Astrocyte (in vitro differentiated cells and primary cell): ENCODE data around the gene HS2ST1. TPM values are rescaled to one million over a fixed set of nuclear protein-coding genes. Genes with fewer than 3 reads are reported as not detected.
A peak's percentile ranks its signal among the peaks of the same experiment; 100 is the strongest.

Source experiments
- DNase-seq: peaks from one replicate; pipeline ENCODE4 v3.0.0-alpha.2; 2010; ENCODE audit warnings: low read depth
- FAIRE-seq: peaks from 2 replicates; lab custom pipeline; 2011; peaks lifted over from hg19 to GRCh38; lab: Jason Lieb, UNC
- H2AFZ ChIP-seq: 2 replicates; pipeline ENCODE4 v1.6.0; 2012; ENCODE audit warnings: low read depth, low read length, inconsistent platforms
- H3K27ac ChIP-seq: 2 replicates; pipeline ENCODE4 v1.5.1; 2011; ENCODE audit warnings: low read depth, low read length, inconsistent platforms
- H3K27me3 ChIP-seq: 2 replicates; pipeline ENCODE4 v1.6.0; 2011; ENCODE audit warnings: low read length, inconsistent platforms; ENCODE audit not compliant: insufficient read depth
- H3K36me3 ChIP-seq: 2 replicates; pipeline ENCODE4 v1.5.1; 2011; ENCODE audit warnings: low read length, inconsistent platforms; ENCODE audit not compliant: insufficient read depth
- H3K4me1 ChIP-seq: 2 replicates; pipeline ENCODE4 v1.5.1; 2011; ENCODE audit warnings: low read length, inconsistent platforms; ENCODE audit not compliant: insufficient read depth
- H3K4me2 ChIP-seq: 2 replicates; pipeline ENCODE4 v1.6.0; 2012; ENCODE audit warnings: low read length, inconsistent platforms
- H3K4me3 ChIP-seq: 2 replicates; pipeline ENCODE4 v1.5.1; 2011; ENCODE audit warnings: low read depth, mild to moderate bottlenecking, low read length, inconsistent platforms; ENCODE audit not compliant: insufficient read depth
- H3K79me2 ChIP-seq: 2 replicates; pipeline ENCODE4 v1.6.0; 2012; ENCODE audit warnings: mild to moderate bottlenecking, low read length, inconsistent platforms; ENCODE audit not compliant: insufficient read depth
- H3K9ac ChIP-seq: 2 replicates; pipeline ENCODE4 v1.6.0; 2012; ENCODE audit warnings: mild to moderate bottlenecking, low read length, inconsistent platforms
- H3K9me3 ChIP-seq: 2 replicates; pipeline ENCODE4 v1.5.1; 2012; ENCODE audit warnings: low read depth, mild to moderate bottlenecking, low read length, inconsistent platforms; ENCODE audit not compliant: insufficient read depth
- H4K20me1 ChIP-seq: 2 replicates; pipeline ENCODE4 v1.6.0; 2012; ENCODE audit warnings: low read length, inconsistent platforms; ENCODE audit not compliant: insufficient read depth
- H3K27ac Mint-ChIP-seq: one replicate; pipeline ENCODE4 v1.8.0; 2021; ENCODE audit warnings: mild to moderate bottlenecking, mixed read lengths; ENCODE audit not compliant: unreplicated experiment
- H3K27me3 Mint-ChIP-seq: one replicate; pipeline ENCODE4 v1.8.0; 2021; ENCODE audit warnings: low read depth, mixed read lengths; ENCODE audit not compliant: unreplicated experiment
- H3K36me3 Mint-ChIP-seq: one replicate; pipeline ENCODE4 v1.8.0; 2021; ENCODE audit warnings: low read depth, mixed read lengths; ENCODE audit not compliant: unreplicated experiment
- H3K4me1 Mint-ChIP-seq: one replicate; pipeline ENCODE4 v1.8.0; 2021; ENCODE audit warnings: low read depth, mixed read lengths; ENCODE audit not compliant: unreplicated experiment
- H3K4me3 Mint-ChIP-seq: one replicate; pipeline ENCODE4 v1.8.0; 2021; ENCODE audit warnings: mild to moderate bottlenecking, moderate library complexity, mixed read lengths; ENCODE audit not compliant: unreplicated experiment
- H3K9me3 Mint-ChIP-seq: one replicate; pipeline ENCODE4 v1.8.0; 2021; ENCODE audit warnings: mild to moderate bottlenecking, mixed read lengths; ENCODE audit not compliant: unreplicated experiment
- EZH2 ChIP-seq: IDR thresholded peaks from 2 replicates; pipeline ENCODE4 v1.6.1; 2012; ENCODE audit warnings: mild to moderate bottlenecking, low read length, inconsistent platforms; ENCODE audit not compliant: insufficient read depth
- total RNA-seq: library from RNA; stranded (reverse); gene quantifications from 2 replicates; pipeline ENCODE4 v1.2.1, GENCODE V29; 2021
- TF ChIP-seq, protein P1 (sequence below): IDR thresholded peaks from 2 replicates; pipeline ENCODE4 v1.5.1; 2011; ENCODE audit warnings: low read depth, mild to moderate bottlenecking, inconsistent platforms, low read length, moderate library complexity; ENCODE audit not compliant: insufficient read depth

HS2ST1 gene
- total RNA-seq, 1 donor from 2014 or later, result 34.7 TPM

DNA sequence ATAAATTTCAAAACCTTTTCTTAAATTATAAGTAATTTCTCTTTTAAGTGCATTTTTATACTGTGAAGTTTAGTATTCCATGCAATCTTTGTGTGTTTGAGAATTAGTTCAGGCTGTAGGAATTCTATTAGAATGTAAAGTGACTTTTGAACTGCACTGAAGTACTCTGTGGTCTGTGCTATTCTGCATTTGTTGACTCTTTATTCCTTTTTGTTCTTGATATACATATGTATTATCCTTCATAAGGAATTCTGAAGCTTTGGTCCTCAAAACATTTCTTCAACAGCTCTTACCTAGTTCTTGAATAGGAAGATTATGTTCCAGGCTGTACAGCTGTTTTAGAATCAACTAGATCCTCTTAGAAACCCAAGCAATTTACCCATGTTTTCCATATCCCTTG, 158.0 kb downstream of the HS2ST1 start:
- H2AFZ ChIP-seq, result no peak overlapping the region
- FAIRE-seq, result no peak
- no peak overlapping the region for H3K4me3 ChIP-seq
- no peaks in the 10 kb centered on the region for H3K79me2 ChIP-seq
- H3K36me3 Mint-ChIP-seq, result peaks cover 3% of the 10 kb centered on the region
- H3K27me3 Mint-ChIP-seq, result no peaks in the 10 kb centered on the region
- DNase-seq, result no peak
- H3K9me3 Mint-ChIP-seq, result no peaks in the 10 kb centered on the region
- H3K27me3 ChIP-seq, result no peaks in the 10 kb centered on the region
- H3K27ac ChIP-seq, result no peak overlapping the region
- no peaks in the 10 kb centered on the region for H3K4me1 ChIP-seq
- no peaks in the 10 kb centered on the region for H4K20me1 ChIP-seq
- H3K9me3 ChIP-seq, result no peaks in the 10 kb centered on the region
- no peak overlapping the region for H3K9ac ChIP-seq
- H3K4me3 Mint-ChIP-seq, result no peak overlapping the region
- H3K4me1 Mint-ChIP-seq, result peaks cover 4% of the 10 kb centered on the region
- no peaks in the 10 kb centered on the region for H3K36me3 ChIP-seq
- TF ChIP-seq EZH2, result no peak
- TF ChIP-seq, protein P1, sequence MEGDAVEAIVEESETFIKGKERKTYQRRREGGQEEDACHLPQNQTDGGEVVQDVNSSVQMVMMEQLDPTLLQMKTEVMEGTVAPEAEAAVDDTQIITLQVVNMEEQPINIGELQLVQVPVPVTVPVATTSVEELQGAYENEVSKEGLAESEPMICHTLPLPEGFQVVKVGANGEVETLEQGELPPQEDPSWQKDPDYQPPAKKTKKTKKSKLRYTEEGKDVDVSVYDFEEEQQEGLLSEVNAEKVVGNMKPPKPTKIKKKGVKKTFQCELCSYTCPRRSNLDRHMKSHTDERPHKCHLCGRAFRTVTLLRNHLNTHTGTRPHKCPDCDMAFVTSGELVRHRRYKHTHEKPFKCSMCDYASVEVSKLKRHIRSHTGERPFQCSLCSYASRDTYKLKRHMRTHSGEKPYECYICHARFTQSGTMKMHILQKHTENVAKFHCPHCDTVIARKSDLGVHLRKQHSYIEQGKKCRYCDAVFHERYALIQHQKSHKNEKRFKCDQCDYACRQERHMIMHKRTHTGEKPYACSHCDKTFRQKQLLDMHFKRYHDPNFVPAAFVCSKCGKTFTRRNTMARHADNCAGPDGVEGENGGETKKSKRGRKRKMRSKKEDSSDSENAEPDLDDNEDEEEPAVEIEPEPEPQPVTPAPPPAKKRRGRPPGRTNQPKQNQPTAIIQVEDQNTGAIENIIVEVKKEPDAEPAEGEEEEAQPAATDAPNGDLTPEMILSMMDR, result no peak
- no peak overlapping the region for H3K27ac Mint-ChIP-seq
- no peak overlapping the region for H3K4me2 ChIP-seq

GRCh38 chr1:87072904-87073303, 158.5 kb downstream of the HS2ST1 start:
- Histone ChIP-seq H3K9me3 (no peaks in the 10 kb centered on the region), H3K4me1 (no peaks in the 10 kb centered on the region), H3K4me2 (no peak overlapping the region), H3K9ac (no peak overlapping the region), H4K20me1 (no peaks in the 10 kb centered on the region), H3K36me3 (no peaks in the 10 kb centered on the region), H2AFZ (no peak overlapping the region), H3K27ac (no peak overlapping the region), H3K27me3 (no peaks in the 10 kb centered on the region), H3K4me3 (no peak overlapping the region), H3K79me2 (no peaks in the 10 kb centered on the region)
- Mint-ChIP-seq H3K9me3 (no peaks in the 10 kb centered on the region), H3K4me1 (peaks cover 4% of the 10 kb centered on the region), H3K4me3 (no peak overlapping the region), H3K27me3 (no peaks in the 10 kb centered on the region), H3K27ac (no peak overlapping the region), H3K36me3 (peaks cover 3% of the 10 kb centered on the region)
- FAIRE-seq (no peak), DNase-seq (no peak)
- TF ChIP-seq EZH2, result no peak
- TF ChIP-seq, protein P1, result no peak

GRCh38 chr1:87074001-87074795, 159.8 kb downstream of the HS2ST1 start:
- H3K9me3 ChIP-seq, result no peaks in the 10 kb centered on the region
- H3K36me3 Mint-ChIP-seq, result peaks cover 3% of the 10 kb centered on the region
- H2AFZ ChIP-seq, result no peak overlapping the region
- DNase-seq (peak; percentile 22), FAIRE-seq (no peak)
- no peak overlapping the region for H3K9ac ChIP-seq
- no peak overlapping the region for H3K4me3 Mint-ChIP-seq
- no peak overlapping the region for H3K27ac ChIP-seq
- H3K27ac Mint-ChIP-seq, result no peak overlapping the region
- no peaks in the 10 kb centered on the region for H3K27me3 Mint-ChIP-seq
- no peaks in the 10 kb centered on the region for H3K4me1 ChIP-seq
- no peaks in the 10 kb centered on the region for H3K36me3 ChIP-seq
- TF ChIP-seq EZH2, result no peak
- TF ChIP-seq, protein P1, result no peak
- H3K4me2 ChIP-seq, result no peak overlapping the region
- no peaks in the 10 kb centered on the region for H3K9me3 Mint-ChIP-seq
- H3K4me1 Mint-ChIP-seq, result peaks cover 4% of the 10 kb centered on the region
- H3K4me3 ChIP-seq, result no peak overlapping the region
- no peaks in the 10 kb centered on the region for H3K79me2 ChIP-seq
- no peaks in the 10 kb centered on the region for H3K27me3 ChIP-seq
- no peaks in the 10 kb centered on the region for H4K20me1 ChIP-seq
